Mucosa of rectum (tissue), 2 donors: Measurements from ENCODE around the gene HEXA.

Experiments used
- H3K27ac ChIP-seq, 2 donors: one replicate each; pipeline ENCODE4 v1.7.0; 2013; ENCODE audit warnings: inconsistent platforms in 2 of 2, low read depth in 2 of 2, low read length in 2 of 2
- H3K27me3 ChIP-seq, 2 donors: one replicate each; pipeline ENCODE4 v1.7.0; 2013; ENCODE audit warnings: low read length in 2 of 2; ENCODE audit not compliant: control insufficient read depth in 2 of 2, insufficient read depth in 2 of 2
- H3K36me3 ChIP-seq, 2 donors: one replicate each; pipeline ENCODE4 v1.7.0; 2013; ENCODE audit warnings: low read length in 2 of 2; ENCODE audit not compliant: control insufficient read depth in 2 of 2, insufficient read depth in 2 of 2
- H3K4me1 ChIP-seq, 2 donors: one replicate each; pipeline ENCODE4 v1.7.0; 2013; ENCODE audit warnings: low read length in 2 of 2, mild to moderate bottlenecking in 1 of 2; ENCODE audit not compliant: control insufficient read depth in 2 of 2, insufficient read depth in 2 of 2
- H3K4me3 ChIP-seq, 2 donors: one replicate each; pipeline ENCODE4 v1.7.0; 2013; ENCODE audit warnings: low read length in 2 of 2
- H3K9ac ChIP-seq, 2 donors: one replicate each; pipeline ENCODE4 v1.7.0; 2013; ENCODE audit warnings: low read length in 2 of 2, low read depth in 1 of 2, mild to moderate bottlenecking in 1 of 2
- H3K9me3 ChIP-seq, 2 donors: one replicate each; pipeline ENCODE4 v1.7.0; 2013; ENCODE audit warnings: low read length in 2 of 2; ENCODE audit not compliant: control insufficient read depth in 2 of 2
- donor health status: healthy.
- donor health status: Normal muscosa, but diverticular disease.

The HEXA gene

GRCh38 chr15:72358650-72359171 lies 17.1 kb downstream of the HEXA start:
- Histone ChIP-seq H3K4me3 (no peak overlapping the region), H3K27me3 (no peaks in the 10 kb centered on the region), H3K36me3 (peaks cover 14 to 28% of the 10 kb centered on the region in 2 donors), H3K27ac (no peak overlapping the region), H3K9me3 (no peaks in the 10 kb centered on the region), H3K4me1 (peaks cover 0 to 5% of the 10 kb centered on the region in 2 donors), H3K9ac (no peak overlapping the region)

GRCh38 chr15:72358121-72358520 lies 17.7 kb downstream of the HEXA start:
- Histone ChIP-seq H3K36me3 (peaks cover 19 to 30% of the 10 kb centered on the region in 2 donors), H3K27me3 (no peaks in the 10 kb centered on the region), H3K27ac (no peak overlapping the region), H3K9me3 (no peaks in the 10 kb centered on the region), H3K4me1 (peaks cover 0 to 5% of the 10 kb centered on the region in 2 donors), H3K9ac (no peak overlapping the region), H3K4me3 (no peak overlapping the region)

DNA sequence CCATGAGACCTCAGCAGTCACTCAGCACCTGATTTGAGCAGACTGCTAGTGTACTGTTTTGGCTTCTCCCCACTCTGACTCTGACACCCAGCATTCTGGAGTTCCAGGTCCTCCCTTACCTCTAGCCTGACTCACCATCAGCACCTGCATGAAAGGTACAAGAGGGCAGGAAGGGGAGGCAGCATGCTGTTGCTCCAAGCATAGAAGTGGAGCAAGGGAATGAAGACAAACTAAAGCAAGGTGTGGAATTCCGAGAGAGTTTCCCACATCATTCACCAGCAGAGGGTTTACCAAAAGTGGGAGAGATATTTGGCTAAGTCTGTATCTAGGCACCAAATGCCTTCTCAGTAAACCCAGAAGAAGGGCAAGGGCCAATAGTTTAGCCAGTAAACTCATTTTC lies 21.3 kb downstream of the HEXA start:
- H3K9me3 ChIP-seq = no peaks in the 10 kb centered on the region
- peaks cover 0 to 5% of the 10 kb centered on the region in 2 donors for H3K4me1 ChIP-seq
- peaks cover 41 to 52% of the 10 kb centered on the region in 2 donors for H3K36me3 ChIP-seq
- H3K27ac ChIP-seq = no peak overlapping the region
- no peak overlapping the region for H3K4me3 ChIP-seq
- no peak overlapping the region for H3K9ac ChIP-seq
- no peaks in the 10 kb centered on the region for H3K27me3 ChIP-seq

GRCh38 chr15:72353266-72353665 lies 22.5 kb downstream of the HEXA start:
- H3K27ac ChIP-seq = no peak overlapping the region

GRCh38 chr15:72345806-72346205 lies 30.0 kb downstream of the HEXA start:
- peaks cover 56 to 76% of the 10 kb centered on the region in 2 donors for H3K36me3 ChIP-seq
- H3K9ac ChIP-seq = no peak overlapping the region
- no peaks in the 10 kb centered on the region for H3K9me3 ChIP-seq
- H3K4me1 ChIP-seq = no peaks in the 10 kb centered on the region
- H3K27ac ChIP-seq = no peak overlapping the region
- H3K4me3 ChIP-seq = no peak overlapping the region
- no peaks in the 10 kb centered on the region for H3K27me3 ChIP-seq

More at GRCh38 chr15:72353266-72353665, 22.5 kb downstream of the HEXA start:
- no peak overlapping the region for H3K4me3 ChIP-seq
- no peaks in the 10 kb centered on the region for H3K9me3 ChIP-seq
- no peaks in the 10 kb centered on the region for H3K4me1 ChIP-seq
- no peaks in the 10 kb centered on the region for H3K27me3 ChIP-seq
- no peak overlapping the region for H3K9ac ChIP-seq
- peaks cover 53 to 64% of the 10 kb centered on the region in 2 donors for H3K36me3 ChIP-seq

DNA sequence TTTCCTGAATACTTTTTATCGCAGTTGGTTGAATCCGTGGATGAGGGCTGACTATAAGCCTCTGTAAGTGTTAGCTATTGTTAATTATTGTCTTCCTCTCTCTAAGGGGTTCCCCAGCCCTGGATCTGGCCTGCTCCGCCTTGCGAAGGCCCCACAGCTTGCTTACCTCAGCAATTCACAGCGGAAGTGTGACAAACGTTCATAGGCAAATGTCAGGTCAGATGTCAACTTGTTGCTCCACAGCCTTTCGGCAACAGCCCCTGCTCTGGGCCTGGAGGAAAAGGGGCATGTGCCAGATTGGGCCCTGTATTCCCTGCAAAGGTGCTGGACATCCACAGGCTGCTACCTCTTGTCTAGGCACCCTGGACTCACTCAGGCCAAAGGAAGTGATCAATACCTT lies 30.5 kb downstream of the HEXA start:
- peaks cover 51 to 70% of the 10 kb centered on the region in 2 donors for H3K36me3 ChIP-seq
- no peaks in the 10 kb centered on the region for H3K9me3 ChIP-seq
- no peak overlapping the region for H3K9ac ChIP-seq
- no peak overlapping the region for H3K27ac ChIP-seq
- H3K4me1 ChIP-seq = no peaks in the 10 kb centered on the region
- no peaks in the 10 kb centered on the region for H3K27me3 ChIP-seq
- H3K4me3 ChIP-seq = no peak overlapping the region

- Histone ChIP-seq H3K36me3 (peaks cover 47 to 66% of the 10 kb centered on the region in 2 donors), H3K27ac (no peak overlapping the region), H3K27me3 (no peaks in the 10 kb centered on the region), H3K9me3 (no peaks in the 10 kb centered on the region), H3K9ac (no peak overlapping the region), H3K4me1 (no peaks in the 10 kb centered on the region), H3K4me3 (no peak overlapping the region)
Measured at GRCh38 chr15:72344602-72345001, 31.2 kb downstream of the HEXA start.

- H3K4me1 ChIP-seq = no peaks in the 10 kb centered on the region
- no peak overlapping the region for H3K9ac ChIP-seq
- no peak overlapping the region for H3K4me3 ChIP-seq
- H3K36me3 ChIP-seq = peaks cover 30 to 45% of the 10 kb centered on the region in 2 donors
- no peaks in the 10 kb centered on the region for H3K9me3 ChIP-seq
- H3K27me3 ChIP-seq = no peaks in the 10 kb centered on the region
- no peak overlapping the region for H3K27ac ChIP-seq
Measured at GRCh38 chr15:72342385-72342784, 33.4 kb downstream of the HEXA start.

DNA sequence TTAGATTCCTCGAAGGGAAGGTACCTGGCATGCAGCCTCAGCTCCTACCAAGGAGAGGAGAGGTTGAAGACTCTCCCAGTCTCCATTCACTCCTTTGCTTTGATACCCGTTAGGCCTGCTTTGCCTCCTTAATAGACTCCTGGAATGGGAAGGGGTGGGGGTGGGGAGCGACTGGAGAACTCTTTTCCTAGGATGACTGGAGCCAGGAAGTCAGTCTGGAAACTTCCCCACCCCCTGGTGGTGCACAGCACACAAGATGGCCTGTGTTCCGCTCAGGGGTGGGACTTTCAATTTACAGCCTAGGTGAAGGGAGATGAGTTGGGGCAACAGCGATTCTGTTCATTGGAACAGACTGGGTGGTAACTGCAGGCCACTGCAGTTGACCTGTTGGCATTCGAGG lies 34.5 kb downstream of the HEXA start:
- Histone ChIP-seq H3K9me3 (no peaks in the 10 kb centered on the region), H3K9ac (no peak overlapping the region), H3K4me3 (no peak overlapping the region), H3K36me3 (peaks cover 24 to 36% of the 10 kb centered on the region in 2 donors), H3K27ac (no peak overlapping the region), H3K4me1 (no peaks in the 10 kb centered on the region), H3K27me3 (no peaks in the 10 kb centered on the region)

GRCh38 chr15:72340366-72340765 lies 35.4 kb downstream of the HEXA start:
- no peak overlapping the region for H3K4me3 ChIP-seq
- no peaks in the 10 kb centered on the region for H3K27me3 ChIP-seq
- no peaks in the 10 kb centered on the region for H3K4me1 ChIP-seq
- no peak overlapping the region for H3K9ac ChIP-seq
- H3K9me3 ChIP-seq = no peaks in the 10 kb centered on the region
- peaks cover 16 to 27% of the 10 kb centered on the region in 2 donors for H3K36me3 ChIP-seq
- no peak overlapping the region for H3K27ac ChIP-seq

DNA sequence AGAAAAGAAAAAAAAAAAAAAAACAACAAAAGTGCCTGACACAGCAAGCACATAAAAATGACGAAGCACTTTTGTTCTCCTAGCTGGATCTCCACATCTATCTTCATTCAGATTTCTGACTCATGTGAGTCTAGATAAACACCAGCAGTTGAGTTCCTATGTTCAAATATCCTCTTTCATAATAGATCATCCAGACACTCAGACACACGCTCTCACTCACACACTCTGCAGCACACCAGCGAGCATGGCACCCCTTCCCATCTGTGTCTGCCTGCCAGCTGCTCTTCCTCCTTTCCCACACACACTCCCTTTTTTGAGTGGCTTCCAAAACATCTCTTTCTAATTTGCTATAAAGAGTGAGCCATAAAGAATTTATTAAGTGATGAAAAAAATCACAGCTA lies 36.0 kb downstream of the HEXA start:
- Histone ChIP-seq H3K4me3 (no peak overlapping the region), H3K4me1 (no peaks in the 10 kb centered on the region), H3K27me3 (no peaks in the 10 kb centered on the region), H3K9ac (no peak overlapping the region), H3K9me3 (no peaks in the 10 kb centered on the region), H3K27ac (no peak overlapping the region), H3K36me3 (peaks cover 11 to 21% of the 10 kb centered on the region in 2 donors)
